Adrenal gland (tissue), 5 donors: Measurements from ENCODE around the gene CYP26A1.
"Not testable (repeated sequence)": the region's sequence is repeated elsewhere in the genome, so short reads cannot be mapped to it uniquely, and the experiment has no call there.

Experiments used
- POLR2A ChIP-seq, 2 donors: fragments of 450-650 bp; IDR thresholded peaks; one replicate each; pipeline ENCODE4 v1.6.1; 2017; ENCODE audit warnings: antibody characterized with exemption in 2 of 2, mild to moderate bottlenecking in 2 of 2, moderate library complexity in 1 of 2
- TF ChIP-seq, protein P1 (sequence below), 6 experiments: fragments of 450-650 bp in 4 of 6; fragments of 200-600 bp in 2 of 6; sonication (generic) in 1 of 6; IDR thresholded peaks; 1 replicate in 5 of 6; 2 replicates in 1 of 6; pipeline versions ENCODE4 v1.5.1 to v1.8.0; 2016 to 2021; ENCODE audit warnings: antibody characterized with exemption in 6 of 6, mild to moderate bottlenecking in 2 of 6, moderate library complexity in 1 of 6
- donor health status: DM: no; HTN: no; CAD: no.

DNA sequence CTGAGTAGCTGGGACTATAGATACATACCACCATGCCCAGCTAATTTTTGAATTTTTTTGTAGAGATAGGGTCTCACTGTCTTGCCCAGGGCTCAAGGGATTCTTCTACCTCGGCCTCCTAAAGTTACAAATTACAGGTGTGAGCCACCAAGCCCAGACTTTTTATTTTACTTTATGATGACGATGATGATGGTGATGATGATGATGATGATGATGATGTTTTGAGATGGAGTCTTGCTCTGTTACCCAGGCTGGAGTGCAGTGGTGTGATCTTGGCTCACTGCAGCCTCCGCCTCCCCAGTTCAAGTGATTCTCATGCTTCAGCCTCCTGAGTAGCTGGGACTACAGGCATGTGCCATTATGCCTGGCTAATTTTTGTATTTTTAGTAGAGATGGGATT lies 27.5 kb downstream of the CYP26A1 start:
- TF ChIP-seq, protein P1, sequence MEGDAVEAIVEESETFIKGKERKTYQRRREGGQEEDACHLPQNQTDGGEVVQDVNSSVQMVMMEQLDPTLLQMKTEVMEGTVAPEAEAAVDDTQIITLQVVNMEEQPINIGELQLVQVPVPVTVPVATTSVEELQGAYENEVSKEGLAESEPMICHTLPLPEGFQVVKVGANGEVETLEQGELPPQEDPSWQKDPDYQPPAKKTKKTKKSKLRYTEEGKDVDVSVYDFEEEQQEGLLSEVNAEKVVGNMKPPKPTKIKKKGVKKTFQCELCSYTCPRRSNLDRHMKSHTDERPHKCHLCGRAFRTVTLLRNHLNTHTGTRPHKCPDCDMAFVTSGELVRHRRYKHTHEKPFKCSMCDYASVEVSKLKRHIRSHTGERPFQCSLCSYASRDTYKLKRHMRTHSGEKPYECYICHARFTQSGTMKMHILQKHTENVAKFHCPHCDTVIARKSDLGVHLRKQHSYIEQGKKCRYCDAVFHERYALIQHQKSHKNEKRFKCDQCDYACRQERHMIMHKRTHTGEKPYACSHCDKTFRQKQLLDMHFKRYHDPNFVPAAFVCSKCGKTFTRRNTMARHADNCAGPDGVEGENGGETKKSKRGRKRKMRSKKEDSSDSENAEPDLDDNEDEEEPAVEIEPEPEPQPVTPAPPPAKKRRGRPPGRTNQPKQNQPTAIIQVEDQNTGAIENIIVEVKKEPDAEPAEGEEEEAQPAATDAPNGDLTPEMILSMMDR (IDR thresholded peaks at IDR 0.05), result not testable (repeated sequence)
- not testable (repeated sequence) for TF ChIP-seq POLR2A (IDR thresholded peaks at IDR 0.05)
